Measurements from ENCODE around the gene ADAMTS2. TPM values are rescaled to one million over a fixed set of nuclear protein-coding genes. Genes with fewer than 3 reads are reported as not detected.

ADAMTS2 gene
- total RNA-seq, 1 donor from 2014 or later, result 0.29 TPM

DNA sequence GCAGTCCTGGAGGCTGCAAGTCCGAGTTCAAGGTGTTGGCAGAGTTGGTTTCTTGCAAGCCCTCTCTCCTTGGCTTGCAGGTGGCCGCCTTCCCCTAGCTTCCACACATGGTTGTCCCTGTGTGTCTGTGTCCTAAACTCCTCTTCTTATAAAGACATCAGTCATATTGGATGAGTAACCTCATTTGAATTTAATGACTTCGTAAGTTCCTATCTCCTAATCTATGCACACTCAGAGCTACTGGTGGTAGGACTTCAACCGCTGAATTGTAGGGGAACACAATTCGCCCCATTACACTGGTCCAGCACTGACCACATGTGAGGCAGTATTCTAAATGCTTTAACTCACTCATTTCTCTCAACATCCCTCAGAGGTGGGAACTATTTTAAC is 25.9 kb upstream of the ADAMTS2 start:
- no peak for DNase-seq (ENCODE audit: low read depth)
- TF ChIP-seq, protein P1, sequence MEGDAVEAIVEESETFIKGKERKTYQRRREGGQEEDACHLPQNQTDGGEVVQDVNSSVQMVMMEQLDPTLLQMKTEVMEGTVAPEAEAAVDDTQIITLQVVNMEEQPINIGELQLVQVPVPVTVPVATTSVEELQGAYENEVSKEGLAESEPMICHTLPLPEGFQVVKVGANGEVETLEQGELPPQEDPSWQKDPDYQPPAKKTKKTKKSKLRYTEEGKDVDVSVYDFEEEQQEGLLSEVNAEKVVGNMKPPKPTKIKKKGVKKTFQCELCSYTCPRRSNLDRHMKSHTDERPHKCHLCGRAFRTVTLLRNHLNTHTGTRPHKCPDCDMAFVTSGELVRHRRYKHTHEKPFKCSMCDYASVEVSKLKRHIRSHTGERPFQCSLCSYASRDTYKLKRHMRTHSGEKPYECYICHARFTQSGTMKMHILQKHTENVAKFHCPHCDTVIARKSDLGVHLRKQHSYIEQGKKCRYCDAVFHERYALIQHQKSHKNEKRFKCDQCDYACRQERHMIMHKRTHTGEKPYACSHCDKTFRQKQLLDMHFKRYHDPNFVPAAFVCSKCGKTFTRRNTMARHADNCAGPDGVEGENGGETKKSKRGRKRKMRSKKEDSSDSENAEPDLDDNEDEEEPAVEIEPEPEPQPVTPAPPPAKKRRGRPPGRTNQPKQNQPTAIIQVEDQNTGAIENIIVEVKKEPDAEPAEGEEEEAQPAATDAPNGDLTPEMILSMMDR (conservative IDR thresholded peaks at IDR 0.05; ENCODE audit: low read depth, low read length), result no peak
- H3K4me3 ChIP-seq (ENCODE audit: low read depth, low read length), result no peak overlapping the region

DNA sequence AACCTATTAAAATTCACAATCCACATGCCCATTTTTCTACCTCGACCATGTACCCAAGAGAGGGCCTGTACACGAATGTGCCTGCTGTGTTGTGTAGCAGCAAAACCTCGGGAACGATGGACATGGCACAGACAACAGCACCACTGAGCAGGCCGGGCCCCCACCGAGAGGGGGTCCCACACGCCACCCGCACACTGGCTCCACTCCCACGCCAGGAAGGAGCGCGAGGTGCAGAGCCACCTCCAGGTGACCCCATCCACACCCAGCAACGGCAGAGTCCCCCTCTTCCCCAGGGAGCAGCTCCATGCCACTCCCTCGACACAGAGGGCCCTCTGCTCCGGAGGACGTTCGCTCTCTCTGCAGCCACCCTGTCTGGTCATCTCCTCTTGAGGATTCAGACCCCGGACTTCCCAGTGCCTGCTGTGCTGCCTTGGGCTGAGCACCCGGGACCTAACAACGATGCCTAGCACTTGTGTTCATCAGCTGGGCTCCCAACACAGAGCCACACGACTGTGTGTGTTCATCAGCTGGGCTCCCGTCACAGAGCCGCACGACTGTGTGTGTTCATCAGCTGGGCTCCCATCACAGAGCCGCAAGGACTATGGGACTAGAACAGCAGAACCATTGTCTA is 25.3 kb upstream of the ADAMTS2 start:
- TF ChIP-seq, protein P1 (conservative IDR thresholded peaks at IDR 0.05; ENCODE audit: low read depth, low read length), result no peak
- no peak overlapping the region for H3K4me3 ChIP-seq (ENCODE audit: low read depth, low read length)
- DNase-seq (ENCODE audit: low read depth), result no peak

DNA sequence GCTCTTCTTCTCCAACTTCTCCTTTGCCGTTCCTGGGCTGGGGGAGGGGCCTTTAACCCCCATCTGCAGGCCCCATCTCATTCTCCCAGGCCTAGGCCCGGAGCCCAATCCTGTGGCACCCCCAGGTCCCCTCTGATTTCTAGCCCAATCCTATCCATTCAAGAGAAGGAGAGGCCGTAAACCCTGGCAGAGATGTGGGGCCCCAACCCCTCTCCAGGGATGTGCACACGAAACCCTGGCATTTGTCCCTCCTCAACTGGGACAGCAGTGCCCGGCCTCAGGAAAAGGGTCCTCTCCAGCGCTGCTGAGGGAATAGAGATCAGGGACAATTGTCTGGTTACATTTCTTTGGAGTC is 24.2 kb upstream of the ADAMTS2 start:
- no peak for DNase-seq (ENCODE audit: low read depth)
- TF ChIP-seq, protein P1 (conservative IDR thresholded peaks at IDR 0.05; ENCODE audit: low read depth, low read length), result no peak
- no peak overlapping the region for H3K4me3 ChIP-seq (ENCODE audit: low read depth, low read length)

GRCh38 chr5:179368806-179369529 is 23.7 kb upstream of the ADAMTS2 start:
- TF ChIP-seq, protein P1 (conservative IDR thresholded peaks at IDR 0.05; ENCODE audit: low read depth, low read length), result no peak
- H3K4me3 ChIP-seq (ENCODE audit: low read depth, low read length), result no peak overlapping the region
- no peak for DNase-seq (ENCODE audit: low read depth)

DNA sequence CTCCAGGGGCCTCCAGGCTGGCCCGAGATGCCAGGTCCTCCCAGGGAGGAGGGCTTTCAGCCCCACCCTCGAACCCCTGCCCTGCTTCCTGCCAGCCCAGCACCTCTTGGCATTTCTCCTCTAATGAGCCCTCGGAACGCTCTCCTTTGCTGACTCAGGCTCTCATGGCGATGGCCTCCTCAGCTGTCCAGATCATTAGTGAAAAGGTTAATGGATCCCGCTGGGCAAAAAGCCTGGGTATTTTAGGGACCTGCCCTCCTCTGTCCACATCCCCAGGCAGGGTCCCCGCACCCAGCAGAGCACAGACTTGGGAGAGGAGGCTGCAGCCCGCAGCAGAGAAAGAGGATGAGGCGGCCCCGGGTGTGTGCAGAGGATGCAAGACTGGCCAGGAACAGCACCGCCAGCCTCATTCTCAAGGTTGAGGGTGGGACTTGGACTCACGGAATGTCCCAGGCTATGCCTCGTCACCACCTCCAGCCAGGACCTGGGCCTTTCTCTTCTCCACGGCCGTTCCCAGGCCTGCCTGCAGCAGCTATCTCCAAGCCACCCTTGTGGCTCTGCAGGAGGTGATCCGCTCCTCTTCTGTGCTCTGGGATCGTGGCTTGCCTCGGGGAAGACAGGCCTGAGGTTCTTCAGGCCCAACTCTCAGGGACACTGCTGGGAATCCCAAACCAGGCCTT is 23.0 kb upstream of the ADAMTS2 start:
- TF ChIP-seq, protein P1 (conservative IDR thresholded peaks at IDR 0.05; ENCODE audit: low read depth, low read length), result no peak
- no peak overlapping the region for H3K4me3 ChIP-seq (ENCODE audit: low read depth, low read length)
- DNase-seq (ENCODE audit: low read depth), result no peak

- no peak for DNase-seq (ENCODE audit: low read depth)
- TF ChIP-seq, protein P1 (conservative IDR thresholded peaks at IDR 0.05; ENCODE audit: low read depth, low read length), result no peak
- no peak overlapping the region for H3K4me3 ChIP-seq (ENCODE audit: low read depth, low read length)
Observed at GRCh38 chr5:179367491-179367890, 22.2 kb upstream of the ADAMTS2 start.

All from epithelial cell of proximal tubule (primary cell).